ENCODE data around the gene PAPOLB.

The PAPOLB gene

DNA sequence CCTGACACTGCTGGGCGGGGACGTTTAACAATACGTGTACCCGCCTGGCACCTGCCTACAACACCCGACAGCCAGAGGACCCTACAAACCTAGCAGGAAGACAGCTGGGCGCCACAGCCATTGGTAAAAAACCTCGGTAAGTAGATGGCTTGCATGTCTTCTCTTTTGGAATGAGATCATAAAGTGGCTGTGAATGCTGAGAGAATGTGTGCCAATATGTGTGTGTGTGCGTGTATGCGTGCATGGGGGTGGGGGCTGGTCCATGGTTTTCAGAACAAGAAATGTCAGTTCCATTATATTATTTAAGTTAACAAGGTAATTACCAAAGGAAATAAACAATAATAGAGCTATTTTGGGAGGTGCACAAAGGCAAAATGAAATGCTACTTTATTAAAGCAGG, 39.2 kb downstream of the PAPOLB start:
- TF ChIP-seq, protein P1, sequence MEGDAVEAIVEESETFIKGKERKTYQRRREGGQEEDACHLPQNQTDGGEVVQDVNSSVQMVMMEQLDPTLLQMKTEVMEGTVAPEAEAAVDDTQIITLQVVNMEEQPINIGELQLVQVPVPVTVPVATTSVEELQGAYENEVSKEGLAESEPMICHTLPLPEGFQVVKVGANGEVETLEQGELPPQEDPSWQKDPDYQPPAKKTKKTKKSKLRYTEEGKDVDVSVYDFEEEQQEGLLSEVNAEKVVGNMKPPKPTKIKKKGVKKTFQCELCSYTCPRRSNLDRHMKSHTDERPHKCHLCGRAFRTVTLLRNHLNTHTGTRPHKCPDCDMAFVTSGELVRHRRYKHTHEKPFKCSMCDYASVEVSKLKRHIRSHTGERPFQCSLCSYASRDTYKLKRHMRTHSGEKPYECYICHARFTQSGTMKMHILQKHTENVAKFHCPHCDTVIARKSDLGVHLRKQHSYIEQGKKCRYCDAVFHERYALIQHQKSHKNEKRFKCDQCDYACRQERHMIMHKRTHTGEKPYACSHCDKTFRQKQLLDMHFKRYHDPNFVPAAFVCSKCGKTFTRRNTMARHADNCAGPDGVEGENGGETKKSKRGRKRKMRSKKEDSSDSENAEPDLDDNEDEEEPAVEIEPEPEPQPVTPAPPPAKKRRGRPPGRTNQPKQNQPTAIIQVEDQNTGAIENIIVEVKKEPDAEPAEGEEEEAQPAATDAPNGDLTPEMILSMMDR (IDR thresholded peaks at IDR 0.05), result no peak
- H3K4me1 ChIP-seq (ENCODE audit: control insufficient read depth in 1 of 2, insufficient read depth in 1 of 2, low read depth in 1 of 2, low read length in 1 of 2), result no peaks in the 10 kb centered on the region
- H3K36me3 ChIP-seq, result no peaks in the 10 kb centered on the region
- H3K27me3 ChIP-seq, result peaks cover 4% of the 10 kb centered on the region
- no peaks in the 10 kb centered on the region for H3K9me3 ChIP-seq
- no peak overlapping the region for H3K27ac ChIP-seq
- no peak overlapping the region for H3K4me3 ChIP-seq (ENCODE audit: low read depth in 1 of 2, low read length in 1 of 2)

DNA sequence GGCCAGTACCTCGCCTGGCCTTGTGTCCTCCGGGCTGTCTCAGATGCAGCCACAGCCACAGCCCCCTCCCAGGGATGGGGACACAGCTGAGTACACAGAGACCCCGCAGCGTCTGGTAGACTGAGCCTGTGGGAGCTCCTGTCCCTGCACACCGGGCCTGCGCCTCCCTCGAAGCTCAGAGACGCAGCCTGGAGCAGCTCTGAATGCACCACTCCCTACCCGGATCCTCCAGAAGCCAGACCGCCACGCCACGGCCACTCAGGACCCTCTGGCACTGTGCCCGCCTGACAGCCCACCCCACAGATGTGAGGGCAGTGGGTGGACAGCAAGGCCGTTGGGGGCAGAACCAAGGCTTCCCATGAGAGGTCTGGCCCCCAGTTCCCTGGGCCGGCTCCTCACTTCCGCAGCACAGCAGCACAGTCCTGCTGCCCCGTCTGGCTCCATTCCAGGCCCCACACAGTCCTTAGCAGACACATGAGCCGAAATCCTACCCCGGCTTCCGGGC, 40.8 kb downstream of the PAPOLB start:
- no peak overlapping the region for H3K4me3 ChIP-seq (ENCODE audit: low read depth in 1 of 2, low read length in 1 of 2)
- TF ChIP-seq, protein P1 (IDR thresholded peaks at IDR 0.05), result no peak
- no peaks in the 10 kb centered on the region for H3K36me3 ChIP-seq
- H3K27me3 ChIP-seq, result peaks cover 4% of the 10 kb centered on the region
- H3K9me3 ChIP-seq, result no peaks in the 10 kb centered on the region
- no peak overlapping the region for H3K27ac ChIP-seq
- H3K4me1 ChIP-seq (ENCODE audit: control insufficient read depth in 1 of 2, insufficient read depth in 1 of 2, low read depth in 1 of 2, low read length in 1 of 2), result no peaks in the 10 kb centered on the region

DNA sequence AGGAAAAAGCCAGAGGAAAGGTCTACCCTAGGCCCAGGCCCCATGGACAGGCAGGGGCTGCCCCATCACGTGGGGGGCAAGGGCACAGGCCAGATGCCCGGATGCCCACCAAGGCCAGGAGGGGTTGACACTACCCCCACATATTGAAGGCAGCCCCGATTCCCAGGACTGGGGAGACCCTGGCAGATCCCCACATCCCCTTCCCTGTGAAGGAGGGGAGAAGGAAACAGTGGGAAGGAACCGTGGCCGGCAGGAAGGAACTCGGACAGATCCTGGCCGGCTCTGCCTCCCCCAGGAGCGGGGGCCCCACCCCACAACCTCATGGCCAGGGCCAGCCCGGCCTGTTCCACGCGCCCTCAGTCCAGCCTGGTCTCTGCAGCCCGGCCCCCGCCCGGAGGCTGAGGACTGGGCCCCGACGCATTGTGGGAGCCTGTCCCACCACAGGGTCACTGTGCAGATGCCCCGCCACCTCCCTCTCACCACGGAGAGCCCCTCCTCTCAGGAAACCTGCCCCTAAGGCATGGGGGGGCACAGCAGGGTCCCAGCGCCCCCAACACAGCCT, 41.3 kb downstream of the PAPOLB start:
- Histone ChIP-seq H3K36me3 (no peaks in the 10 kb centered on the region), H3K27me3 (peaks cover 4% of the 10 kb centered on the region), H3K4me1 (ENCODE audit: control insufficient read depth in 1 of 2, insufficient read depth in 1 of 2, low read depth in 1 of 2, low read length in 1 of 2) (no peaks in the 10 kb centered on the region), H3K4me3 (ENCODE audit: low read depth in 1 of 2, low read length in 1 of 2) (no peak overlapping the region), H3K9me3 (no peaks in the 10 kb centered on the region), H3K27ac (no peak overlapping the region)
- TF ChIP-seq, protein P1 (IDR thresholded peaks at IDR 0.05), result no peak

DNA sequence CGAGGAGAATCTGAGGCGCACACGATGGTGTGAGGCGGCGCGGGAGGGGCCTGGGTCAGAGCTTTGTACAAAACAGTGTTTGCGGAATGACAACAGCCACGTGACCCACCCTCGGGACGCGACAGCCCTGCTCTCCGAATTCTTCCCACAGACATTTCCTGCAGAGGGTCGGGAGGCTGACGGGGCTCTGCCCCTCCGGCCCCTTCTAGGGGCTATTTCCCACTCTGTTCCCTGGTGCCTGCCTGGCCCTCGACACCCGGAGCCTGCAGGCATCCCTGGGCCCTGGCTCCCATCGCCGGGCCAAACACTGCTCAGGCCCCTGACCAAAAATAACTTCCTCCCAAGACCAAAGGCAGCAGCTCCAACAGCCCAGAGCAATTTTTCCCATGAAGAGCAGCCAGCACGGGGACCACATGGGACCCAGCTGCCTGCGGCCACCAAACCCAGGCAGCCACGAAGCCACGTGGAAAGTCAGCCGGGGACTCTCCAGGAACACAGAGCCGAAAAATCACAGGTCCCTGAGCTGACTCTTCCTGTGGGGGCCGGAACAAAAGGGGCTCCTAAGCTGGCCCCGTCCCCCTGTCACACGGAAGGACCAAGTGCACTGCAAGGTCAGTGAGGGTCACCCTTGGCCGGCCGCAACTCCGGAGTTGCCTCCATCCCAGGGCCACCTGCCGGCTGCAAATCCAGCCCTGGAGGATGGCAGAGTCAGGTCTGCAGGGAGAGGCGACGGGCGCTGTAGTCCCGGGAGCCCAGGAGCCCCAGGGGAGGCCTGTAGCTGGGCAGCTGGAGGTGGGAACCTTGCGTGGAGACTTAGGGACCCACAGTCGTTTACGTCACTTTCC, 42.0 kb downstream of the PAPOLB start:
- no peaks in the 10 kb centered on the region for H3K4me1 ChIP-seq (ENCODE audit: control insufficient read depth in 1 of 2, insufficient read depth in 1 of 2, low read depth in 1 of 2, low read length in 1 of 2)
- H3K4me3 ChIP-seq (ENCODE audit: low read depth in 1 of 2, low read length in 1 of 2), result no peak overlapping the region
- no peaks in the 10 kb centered on the region for H3K9me3 ChIP-seq
- peaks cover 11% of the 10 kb centered on the region for H3K27me3 ChIP-seq
- H3K27ac ChIP-seq, result no peak overlapping the region
- TF ChIP-seq, protein P1 (IDR thresholded peaks at IDR 0.05), result no peak
- no peaks in the 10 kb centered on the region for H3K36me3 ChIP-seq

DNA sequence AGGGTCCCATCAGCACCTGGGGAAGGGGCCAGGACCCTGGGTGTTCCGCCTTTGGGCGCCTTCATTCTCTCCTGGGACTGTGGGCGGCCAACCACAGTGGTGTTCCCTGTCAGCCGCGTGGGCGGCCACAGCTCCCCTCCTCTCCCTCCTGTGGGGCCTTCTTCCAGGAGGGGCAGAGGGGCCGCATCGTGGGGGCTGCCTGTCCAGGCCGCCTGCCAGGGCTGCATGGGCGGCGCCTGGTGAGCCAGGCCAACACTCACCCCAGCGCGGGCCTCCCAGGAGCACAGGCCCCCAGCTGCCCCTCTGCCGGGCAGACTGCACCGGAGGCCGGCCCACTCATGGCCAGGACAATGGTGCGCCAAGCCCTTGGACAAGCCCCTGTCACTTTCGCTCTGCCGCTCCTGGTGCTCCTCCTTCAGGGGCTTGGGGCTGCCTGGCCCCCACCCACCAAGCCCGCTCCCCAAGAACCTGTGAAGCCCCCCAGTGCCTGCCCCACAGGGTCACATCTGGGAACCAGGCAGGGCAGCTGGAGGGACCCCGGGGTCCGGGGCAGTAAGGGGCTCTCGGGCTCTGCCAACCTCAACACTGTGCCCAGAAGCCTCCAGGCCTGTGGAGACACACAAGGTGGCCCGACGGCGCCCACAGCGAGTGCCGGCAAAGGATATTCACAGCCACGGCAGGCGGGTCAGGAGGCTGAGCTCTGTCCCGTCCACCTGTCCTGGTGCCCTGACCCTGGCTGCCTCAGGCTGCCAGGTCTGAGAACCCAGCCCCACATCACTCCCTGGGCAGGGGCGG, 43.6 kb downstream of the PAPOLB start:
- TF ChIP-seq, protein P1 (IDR thresholded peaks at IDR 0.05), result no peak
- H3K9me3 ChIP-seq, result no peaks in the 10 kb centered on the region
- H3K4me3 ChIP-seq (ENCODE audit: low read depth in 1 of 2, low read length in 1 of 2), result no peak overlapping the region
- H3K4me1 ChIP-seq (ENCODE audit: control insufficient read depth in 1 of 2, insufficient read depth in 1 of 2, low read depth in 1 of 2, low read length in 1 of 2), result no peaks in the 10 kb centered on the region
- H3K27me3 ChIP-seq, result peaks cover 23% of the 10 kb centered on the region
- no peaks in the 10 kb centered on the region for H3K36me3 ChIP-seq
- no peak overlapping the region for H3K27ac ChIP-seq

Measured in neutrophil (primary cell).